ENCODE measurements around the gene TM4SF5. TPM values are rescaled to one million over a fixed set of nuclear protein-coding genes. Genes with fewer than 3 reads are reported as not detected.

The TM4SF5 gene
- total RNA-seq, 4 donors from 2014 or later: not detected

DNA sequence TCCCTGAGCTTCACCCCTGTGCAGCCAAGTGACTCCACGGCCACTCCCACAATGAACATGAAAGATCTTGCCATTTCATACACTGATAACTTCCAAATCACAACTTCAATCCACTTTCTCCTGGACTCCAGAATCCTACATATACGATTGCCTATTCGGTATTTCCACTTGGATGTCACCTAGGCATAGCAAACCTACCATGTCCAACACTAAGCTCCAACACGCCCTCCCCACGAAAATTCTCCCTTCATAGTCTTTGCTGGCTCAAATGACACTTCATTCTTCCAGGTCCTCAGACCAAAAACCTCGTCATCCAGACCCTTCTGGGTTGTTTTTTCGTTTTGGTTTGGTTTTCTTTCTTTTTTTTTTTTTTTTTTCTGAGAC lies 19.0 kb downstream of the TM4SF5 start:
- peak overlapping the region; percentile 91 for H3K4me3 ChIP-seq
- no peaks in the 10 kb centered on the region for H3K9me3 ChIP-seq
- 32% methylated on average over 7 of the region's 7 CpGs for WGBS
- H3K27me3 ChIP-seq: peaks cover 3% of the 10 kb centered on the region
- peaks cover 34% of the 10 kb centered on the region for H3K4me1 ChIP-seq
- H3K27ac ChIP-seq: peak overlapping the region; percentile 99
- no peak for TF ChIP-seq POLR2AphosphoS5 (IDR thresholded peaks at IDR 0.05)
- TF ChIP-seq, protein P1, sequence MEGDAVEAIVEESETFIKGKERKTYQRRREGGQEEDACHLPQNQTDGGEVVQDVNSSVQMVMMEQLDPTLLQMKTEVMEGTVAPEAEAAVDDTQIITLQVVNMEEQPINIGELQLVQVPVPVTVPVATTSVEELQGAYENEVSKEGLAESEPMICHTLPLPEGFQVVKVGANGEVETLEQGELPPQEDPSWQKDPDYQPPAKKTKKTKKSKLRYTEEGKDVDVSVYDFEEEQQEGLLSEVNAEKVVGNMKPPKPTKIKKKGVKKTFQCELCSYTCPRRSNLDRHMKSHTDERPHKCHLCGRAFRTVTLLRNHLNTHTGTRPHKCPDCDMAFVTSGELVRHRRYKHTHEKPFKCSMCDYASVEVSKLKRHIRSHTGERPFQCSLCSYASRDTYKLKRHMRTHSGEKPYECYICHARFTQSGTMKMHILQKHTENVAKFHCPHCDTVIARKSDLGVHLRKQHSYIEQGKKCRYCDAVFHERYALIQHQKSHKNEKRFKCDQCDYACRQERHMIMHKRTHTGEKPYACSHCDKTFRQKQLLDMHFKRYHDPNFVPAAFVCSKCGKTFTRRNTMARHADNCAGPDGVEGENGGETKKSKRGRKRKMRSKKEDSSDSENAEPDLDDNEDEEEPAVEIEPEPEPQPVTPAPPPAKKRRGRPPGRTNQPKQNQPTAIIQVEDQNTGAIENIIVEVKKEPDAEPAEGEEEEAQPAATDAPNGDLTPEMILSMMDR (IDR thresholded peaks at IDR 0.05): no peak
- no peak for TF ChIP-seq EP300 (IDR thresholded peaks at IDR 0.05)
- TF ChIP-seq POLR2A (IDR thresholded peaks at IDR 0.05): no peak
- no peak for DNase-seq (ENCODE audit: low spot score in 2 of 2)
- H3K36me3 ChIP-seq: no peaks in the 10 kb centered on the region

GRCh38 chr17:4795168-4795567 lies 23.5 kb downstream of the TM4SF5 start:
- Histone ChIP-seq H3K4me3 (peak overlapping the region; percentile 65), H3K27ac (no peak overlapping the region), H3K9me3 (no peaks in the 10 kb centered on the region), H3K36me3 (peaks cover 21% of the 10 kb centered on the region), H3K4me1 (peaks cover 19% of the 10 kb centered on the region), H3K27me3 (no peaks in the 10 kb centered on the region)
- WGBS: 96% methylated on average over 1 of the region's 1 CpG
- TF ChIP-seq, protein P1 (IDR thresholded peaks at IDR 0.05): no peak
- no peak for TF ChIP-seq POLR2A (IDR thresholded peaks at IDR 0.05)
- no peak for TF ChIP-seq EP300 (IDR thresholded peaks at IDR 0.05)
- TF ChIP-seq POLR2AphosphoS5 (IDR thresholded peaks at IDR 0.05): no peak
- DNase-seq (ENCODE audit: low spot score in 2 of 2): no peak

GRCh38 chr17:4796552-4796920 lies 24.9 kb downstream of the TM4SF5 start:
- no peak for TF ChIP-seq POLR2A (IDR thresholded peaks at IDR 0.05)
- no peak for TF ChIP-seq EP300 (IDR thresholded peaks at IDR 0.05)
- TF ChIP-seq, protein P1 (IDR thresholded peaks at IDR 0.05): no peak
- TF ChIP-seq POLR2AphosphoS5 (IDR thresholded peaks at IDR 0.05): no peak
- Histone ChIP-seq H3K27me3 (no peaks in the 10 kb centered on the region), H3K27ac (peak overlapping the region; percentile 66), H3K36me3 (peaks cover 21% of the 10 kb centered on the region), H3K4me3 (peak overlapping the region; percentile 65), H3K4me1 (peaks cover 15% of the 10 kb centered on the region), H3K9me3 (no peaks in the 10 kb centered on the region)
- DNase-seq (ENCODE audit: low spot score in 2 of 2): no peak
- 0% methylated on average over 7 of the region's 7 CpGs for WGBS

DNA sequence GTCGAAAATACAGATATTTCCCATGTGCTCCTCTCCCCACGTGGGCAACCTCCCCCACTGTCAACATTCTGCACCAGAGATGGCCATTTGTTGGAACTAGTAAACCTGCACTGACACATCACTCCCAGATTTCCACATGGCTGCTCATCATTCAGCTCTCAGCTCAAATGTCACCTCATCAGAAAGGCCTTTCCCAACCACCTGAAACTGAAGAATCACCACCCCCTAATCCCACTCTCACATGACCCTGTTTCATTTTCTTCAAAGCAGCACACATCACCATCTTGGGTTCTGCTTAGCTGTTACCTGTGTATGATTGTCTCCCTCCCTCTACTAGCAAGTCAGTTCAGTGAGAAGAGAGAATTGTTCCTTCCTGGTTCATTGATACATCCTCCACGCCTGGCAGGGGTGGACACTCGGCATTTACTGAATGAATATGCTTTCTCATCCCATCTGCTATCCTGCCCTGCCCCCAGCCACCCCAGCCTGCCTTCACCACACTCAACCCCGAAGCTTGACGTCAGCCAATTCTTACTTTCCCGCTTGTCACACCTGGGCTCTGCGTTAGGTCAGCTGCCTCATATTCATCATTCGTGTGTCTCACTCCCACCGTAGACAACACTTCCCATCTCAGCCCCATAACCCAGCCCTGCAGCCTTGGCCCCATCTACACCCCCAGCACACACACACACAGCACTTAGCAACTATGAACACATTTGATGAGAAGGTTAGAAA lies 28.9 kb downstream of the TM4SF5 start:
- Histone ChIP-seq H3K27me3 (no peaks in the 10 kb centered on the region), H3K4me3 (no peak overlapping the region), H3K36me3 (peaks cover 21% of the 10 kb centered on the region), H3K27ac (no peak overlapping the region), H3K9me3 (no peaks in the 10 kb centered on the region), H3K4me1 (peaks cover 12% of the 10 kb centered on the region)
- 84% methylated on average over 10 of the region's 10 CpGs for WGBS
- no peak for TF ChIP-seq POLR2A (IDR thresholded peaks at IDR 0.05)
- TF ChIP-seq POLR2AphosphoS5 (IDR thresholded peaks at IDR 0.05): no peak
- TF ChIP-seq, protein P1 (IDR thresholded peaks at IDR 0.05): no peak
- TF ChIP-seq EP300 (IDR thresholded peaks at IDR 0.05): no peak
- DNase-seq (ENCODE audit: low spot score in 2 of 2): no peak

DNA sequence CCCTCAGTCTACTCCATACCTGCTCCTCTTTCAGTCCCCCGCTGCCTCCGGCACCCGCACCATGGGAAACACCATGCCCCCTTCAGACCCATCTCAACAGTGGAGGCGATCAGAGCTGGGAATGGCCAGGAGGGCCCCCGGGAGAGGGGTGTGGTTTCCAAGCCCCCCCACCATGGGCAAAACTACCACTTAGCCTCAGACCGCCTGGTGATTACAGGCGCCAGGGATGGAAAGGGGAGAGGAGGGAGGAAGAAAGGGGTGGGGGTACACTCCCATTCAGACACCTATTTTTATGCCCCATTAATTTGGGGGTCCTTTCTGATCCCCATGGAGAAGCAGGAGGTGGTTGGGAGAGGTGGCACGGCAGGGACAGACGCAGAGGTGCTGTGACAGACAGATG lies 30.5 kb downstream of the TM4SF5 start, which contains the start of gene C17orf114:
Gene C17orf114, minus strand, starts transcription at position 101 of the 400 bp plus-strand sequence.
- WGBS: 80% methylated on average over 9 of the region's 9 CpGs
- Histone ChIP-seq H3K4me1 (peaks cover 9% of the 10 kb centered on the region), H3K9me3 (no peaks in the 10 kb centered on the region), H3K27ac (no peak within 1 kb of the TSS), H3K27me3 (no peaks in the 10 kb centered on the region), H3K36me3 (peaks cover 21% of the 10 kb centered on the region), H3K4me3 (no peak within 1 kb of the TSS)
- no peak for TF ChIP-seq EP300 (IDR thresholded peaks at IDR 0.05)
- no peak for TF ChIP-seq POLR2AphosphoS5 (IDR thresholded peaks at IDR 0.05)
- no peak for TF ChIP-seq POLR2A (IDR thresholded peaks at IDR 0.05)
- TF ChIP-seq, protein P1 (IDR thresholded peaks at IDR 0.05): no peak
- no peak for DNase-seq (ENCODE audit: low spot score in 2 of 2)

Data from suprapubic skin (tissue), 4 donors.